ENCODE data around the gene ERCC8. TPM values are rescaled to one million over a fixed set of nuclear protein-coding genes. Genes with fewer than 3 reads are reported as not detected.

Gene ERCC8
- total and polyA plus RNA-seq, 2 of the 13 experiments (the other 11 are each of a cell fraction or from before 2014, with no cell fraction given) = 24.4 to 35.2 TPM

GRCh38 chr5:60944904-60945812 is at the start of gene ERCC8, which contains the start of gene NDUFAF2 (continued):
- TF ChIP-seq ZNF713 (CRISPR knock-in tag; IDR thresholded peaks at IDR 0.05) (no peak), HINFP (CRISPR knock-in tag; IDR thresholded peaks at IDR 0.05; ENCODE audit: low read depth) (no peak; the same call in 1 of the 2 replicates), ZNF10 (CRISPR knock-in tag; IDR thresholded peaks at IDR 0.05; ENCODE audit: borderline replicate concordance, low read depth) (no peak), USF2 (IDR thresholded peaks at IDR 0.05; ENCODE audit: low read depth, low read length) (no peak), USF2 (CRISPR knock-in tag; IDR thresholded peaks at IDR 0.05; ENCODE audit: borderline replicate concordance) (0 out of 2 replicates have a peak, but pooled peaks have one; percentile 29), ZNF12 (CRISPR knock-in tag; IDR thresholded peaks at IDR 0.05) (no peak), JARID2 (CRISPR knock-in tag; IDR thresholded peaks at IDR 0.05; ENCODE audit: insufficient replicate concordance) (no peak), TOE1 (CRISPR knock-in tag; IDR thresholded peaks at IDR 0.05) (no peak), RARA (CRISPR knock-in tag; IDR thresholded peaks at IDR 0.05) (no peak), TOPORS (CRISPR knock-in tag; IDR thresholded peaks at IDR 0.05) (no peak), BRCA1 (CRISPR knock-in tag; IDR thresholded peaks at IDR 0.05) (0 out of 2 replicates have a peak, but pooled peaks have one; percentile 40), MYNN (CRISPR knock-in tag; IDR thresholded peaks at IDR 0.05; ENCODE audit: low read depth) (no peak), ZFP36L2 (CRISPR knock-in tag; IDR thresholded peaks at IDR 0.05) (no peak), ZFYVE20 (CRISPR knock-in tag; IDR thresholded peaks at IDR 0.05; ENCODE audit: borderline replicate concordance, low read depth) (no peak), NCOA2 (CRISPR knock-in tag; IDR thresholded peaks at IDR 0.05) (peak; percentile 22; the same call in 1 of the 2 replicates), TAF1 (CRISPR knock-in tag; IDR thresholded peaks at IDR 0.05) (peak; percentile 80), ZC3H13 (CRISPR knock-in tag; IDR thresholded peaks at IDR 0.05) (no peak; the same call in 1 of the 2 replicates), ELF3 (CRISPR knock-in tag; IDR thresholded peaks at IDR 0.05) (peak; percentile 36; the same call in 1 of the 2 replicates), ZNF296 (CRISPR knock-in tag; conservative IDR thresholded peaks at IDR 0.05) (no peak), GABPA (IDR thresholded peaks at IDR 0.05; ENCODE audit: low read depth, low read length) (no peak), GABPA (CRISPR knock-in tag; IDR thresholded peaks at IDR 0.05; ENCODE audit: low read depth) (no peak), ZNF263 (CRISPR knock-in tag; IDR thresholded peaks at IDR 0.05) (no peak), ZNF343 (CRISPR knock-in tag; IDR thresholded peaks at IDR 0.05) (peak; percentile 65; the same call in 1 of the 2 replicates), CREB3 (CRISPR knock-in tag; IDR thresholded peaks at IDR 0.05) (no peak), KLF12 (CRISPR knock-in tag; IDR thresholded peaks at IDR 0.05; ENCODE audit: borderline replicate concordance) (no peak), ZNF331 (CRISPR knock-in tag; IDR thresholded peaks at IDR 0.05) (0 out of 2 replicates have a peak, but pooled peaks have one; percentile 27), HMGA1 (CRISPR knock-in tag; conservative IDR thresholded peaks at IDR 0.05) (no peak)
